Brain microvascular endothelial cell (primary cell): Measurements from ENCODE around the gene TPGS1.

Experiments used
- DNase-seq: peaks from one replicate; pipeline ENCODE4 v3.0.0-alpha.2; 2020
- H3K27ac ChIP-seq: fragments of 250-450 bp; sonication (Bioruptor Pico); 2 replicates; pipeline ENCODE4 v1.5.1; 2020; ENCODE audit warnings: mild to moderate bottlenecking, moderate library complexity
- H3K27me3 ChIP-seq: fragments of 250-450 bp; sonication (Bioruptor Pico); replicated peaks from 2 replicates; pipeline ENCODE4 v1.5.1; 2020; ENCODE audit warnings: mild to moderate bottlenecking
- H3K36me3 ChIP-seq: fragments of 250-450 bp; sonication (Bioruptor Pico); replicated peaks from 2 replicates; pipeline ENCODE4 v1.5.1; 2020; ENCODE audit warnings: mild to moderate bottlenecking
- H3K4me3 ChIP-seq: 2 replicates; pipeline ENCODE4 v1.5.1; 2011; ENCODE audit warnings: low read depth, mild to moderate bottlenecking, control low read depth, low read length, moderate library complexity
- in situ Hi-C: cut with HindIII; loops from 2 replicates; pipeline ENCODE4 v1.10.0; 2017; ENCODE audit warnings: low sequenced_read_pairs, low pct_ligation_motif_present
- TF ChIP-seq, protein P1 (sequence below): IDR thresholded peaks from 2 replicates; pipeline ENCODE4 v1.5.1; 2011; ENCODE audit warnings: low read depth, mild to moderate bottlenecking, moderate library complexity, low read length, control low read depth, inconsistent platforms; ENCODE audit errors: missing control alignments

TPGS1 gene

DNA sequence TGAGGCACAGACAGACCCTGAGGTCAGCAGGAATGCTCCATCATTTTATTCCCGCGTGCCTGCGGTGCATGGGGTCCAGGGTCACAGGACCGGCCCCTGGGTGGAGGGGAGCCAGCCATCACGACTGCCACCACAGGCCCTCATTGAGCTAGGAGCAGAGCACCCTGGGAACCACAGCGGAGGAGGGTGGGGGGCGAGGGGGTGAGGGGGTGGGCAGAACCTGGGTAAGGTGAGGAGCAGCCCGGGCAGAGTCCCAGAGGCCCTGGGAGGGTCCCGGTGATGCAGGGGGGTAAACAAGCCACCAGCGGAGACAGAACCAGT lies 12.3 kb upstream of the TPGS1 start:
- DNase-seq: no peak

DNA sequence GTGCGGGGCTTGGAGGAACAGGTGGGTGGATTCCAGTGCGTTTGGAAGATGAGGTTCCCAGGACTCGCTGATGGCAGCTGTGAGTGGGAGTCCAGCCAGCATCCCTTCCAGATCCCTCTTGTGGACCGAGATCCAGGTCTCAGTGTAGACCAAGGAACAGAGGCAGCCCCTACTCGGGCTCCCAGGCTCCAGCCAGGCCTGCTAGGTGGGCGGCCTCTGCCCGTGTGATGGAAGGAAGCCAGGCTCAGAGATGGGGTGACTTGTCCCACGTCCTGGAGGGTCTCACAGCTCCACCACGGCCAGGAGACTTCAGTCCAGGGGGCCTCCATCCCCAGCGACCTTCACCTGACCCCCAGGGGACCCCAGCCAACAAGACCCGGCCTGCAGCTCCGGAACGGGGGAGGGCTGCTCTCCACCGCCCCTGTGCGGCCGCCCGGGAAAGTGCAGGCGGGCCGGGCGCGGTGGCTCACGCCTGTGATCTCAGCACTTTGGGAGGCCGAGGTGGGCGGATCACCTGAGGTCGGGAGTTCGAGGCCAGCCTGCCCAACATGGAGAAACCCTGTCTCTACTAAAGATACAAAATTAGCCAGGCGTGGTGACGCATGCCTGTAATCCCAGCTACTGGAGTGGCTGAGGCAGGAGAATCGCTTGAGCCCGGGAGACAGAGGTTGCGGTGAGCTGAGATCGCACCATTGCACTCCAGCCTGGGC lies 11.7 kb upstream of the TPGS1 start:
- in situ Hi-C loops: no loop called here
- H3K27me3 ChIP-seq: peaks cover 19% of the 10 kb centered on the region
- DNase-seq: peak; percentile 11

More for the DNA sequence above, 12.3 kb upstream of the TPGS1 start:
- no peaks in the 10 kb centered on the region for H3K36me3 ChIP-seq
- H3K27ac ChIP-seq: no peak overlapping the region
- H3K27me3 ChIP-seq: peaks cover 19% of the 10 kb centered on the region
- no peak overlapping the region for H3K4me3 ChIP-seq
- TF ChIP-seq, protein P1, sequence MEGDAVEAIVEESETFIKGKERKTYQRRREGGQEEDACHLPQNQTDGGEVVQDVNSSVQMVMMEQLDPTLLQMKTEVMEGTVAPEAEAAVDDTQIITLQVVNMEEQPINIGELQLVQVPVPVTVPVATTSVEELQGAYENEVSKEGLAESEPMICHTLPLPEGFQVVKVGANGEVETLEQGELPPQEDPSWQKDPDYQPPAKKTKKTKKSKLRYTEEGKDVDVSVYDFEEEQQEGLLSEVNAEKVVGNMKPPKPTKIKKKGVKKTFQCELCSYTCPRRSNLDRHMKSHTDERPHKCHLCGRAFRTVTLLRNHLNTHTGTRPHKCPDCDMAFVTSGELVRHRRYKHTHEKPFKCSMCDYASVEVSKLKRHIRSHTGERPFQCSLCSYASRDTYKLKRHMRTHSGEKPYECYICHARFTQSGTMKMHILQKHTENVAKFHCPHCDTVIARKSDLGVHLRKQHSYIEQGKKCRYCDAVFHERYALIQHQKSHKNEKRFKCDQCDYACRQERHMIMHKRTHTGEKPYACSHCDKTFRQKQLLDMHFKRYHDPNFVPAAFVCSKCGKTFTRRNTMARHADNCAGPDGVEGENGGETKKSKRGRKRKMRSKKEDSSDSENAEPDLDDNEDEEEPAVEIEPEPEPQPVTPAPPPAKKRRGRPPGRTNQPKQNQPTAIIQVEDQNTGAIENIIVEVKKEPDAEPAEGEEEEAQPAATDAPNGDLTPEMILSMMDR: no peak
- in situ Hi-C loops: no loop called here

DNA sequence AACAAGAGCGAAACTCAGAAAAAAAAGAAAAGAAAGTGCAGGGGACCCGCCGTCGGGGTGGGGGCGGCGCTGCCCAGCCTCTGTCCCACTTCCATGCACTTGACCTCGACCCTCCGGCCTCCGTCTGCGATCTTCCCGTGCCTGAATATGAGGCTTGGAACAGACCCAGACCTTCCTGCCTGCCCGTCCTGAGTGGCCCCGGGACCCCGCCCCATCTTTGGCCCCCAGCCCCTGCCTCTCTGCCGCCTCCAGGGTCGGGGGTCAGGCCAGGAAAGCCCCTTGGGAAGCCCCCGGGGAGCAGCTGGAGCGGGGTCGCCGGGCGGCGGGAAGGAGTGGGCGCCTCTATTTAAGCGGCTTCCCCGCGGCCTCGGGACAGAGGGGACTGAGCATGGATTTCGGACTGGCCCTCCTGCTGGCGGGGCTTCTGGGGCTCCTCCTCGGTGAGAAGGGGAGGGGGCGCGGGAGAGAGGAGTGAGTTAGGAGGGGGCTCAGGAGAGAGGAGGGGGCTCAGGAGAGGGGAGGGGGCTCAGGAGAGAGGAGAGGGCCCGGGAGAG lies 11.1 kb upstream of the TPGS1 start, which contains the start of gene MADCAM1:
Gene MADCAM1, plus strand, starts transcription at position 375 of the 554 bp plus-strand sequence. Its CDS starts 14 bp downstream, at position 389.
- Histone ChIP-seq H3K4me3 (no peak within 1 kb of the TSS), H3K27ac (no peak within 1 kb of the TSS), H3K27me3 (peaks cover 19% of the 10 kb centered on the region), H3K36me3 (no peaks in the 10 kb centered on the region)
- in situ Hi-C loops: no loop called here
- no peak for DNase-seq
- TF ChIP-seq, protein P1: no peak

More for the DNA sequence above, 11.7 kb upstream of the TPGS1 start:
- Histone ChIP-seq H3K36me3 (no peaks in the 10 kb centered on the region), H3K4me3 (no peak overlapping the region), H3K27ac (no peak overlapping the region)
- TF ChIP-seq, protein P1: peak; percentile 77

DNA sequence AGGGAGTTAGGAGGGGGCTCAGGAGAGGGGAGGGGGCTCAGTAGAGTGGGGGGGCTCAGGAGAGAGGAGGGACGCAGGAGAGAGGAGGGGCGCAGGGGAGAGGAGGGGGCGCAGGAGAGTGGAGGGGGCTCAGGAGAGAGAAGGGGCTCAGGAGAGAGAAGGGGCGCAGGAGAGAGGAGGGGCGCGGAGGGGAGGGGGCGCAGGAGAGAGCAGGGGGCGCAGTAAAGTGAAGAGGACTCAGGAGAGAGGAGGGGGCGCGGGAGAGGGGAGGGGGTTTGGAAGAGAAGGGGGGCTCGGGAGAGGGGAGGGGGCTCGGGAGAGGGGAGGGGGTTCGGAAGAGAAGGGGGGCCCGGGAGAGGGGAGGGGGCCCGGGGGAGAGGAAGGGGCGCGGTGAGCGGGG lies 10.3 kb upstream of the TPGS1 start:
- H3K27ac ChIP-seq: no peak overlapping the region
- TF ChIP-seq, protein P1: no peak
- H3K4me3 ChIP-seq: no peak overlapping the region
- H3K36me3 ChIP-seq: no peaks in the 10 kb centered on the region
- in situ Hi-C loops: no loop called here
- DNase-seq: no peak
- H3K27me3 ChIP-seq: peaks cover 19% of the 10 kb centered on the region

DNA sequence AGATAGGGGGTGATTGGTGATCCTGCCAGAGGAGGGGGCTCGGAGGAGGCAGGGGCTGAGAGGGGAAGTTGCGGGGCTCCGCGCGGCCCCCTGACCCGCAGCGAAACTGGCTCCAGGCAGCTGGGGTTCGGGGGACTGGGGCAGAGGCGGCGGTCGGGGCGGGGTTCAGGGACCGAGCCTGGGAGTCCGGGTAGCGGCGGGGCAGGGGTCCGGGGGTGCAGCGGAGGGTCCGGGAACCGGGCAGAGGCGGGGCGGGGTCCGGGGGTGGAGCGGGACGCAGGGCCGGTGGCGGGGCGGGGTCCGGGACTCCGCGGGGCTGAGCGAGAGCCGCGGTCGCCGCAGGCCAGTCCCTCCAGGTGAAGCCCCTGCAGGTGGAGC lies 9.8 kb upstream of the TPGS1 start:
- H3K36me3 ChIP-seq: no peaks in the 10 kb centered on the region
- TF ChIP-seq, protein P1: no peak
- peaks cover 19% of the 10 kb centered on the region for H3K27me3 ChIP-seq
- in situ Hi-C loops: no loop called here
- no peak overlapping the region for H3K27ac ChIP-seq
- DNase-seq: no peak
- H3K4me3 ChIP-seq: no peak overlapping the region
